Peyer's patch (tissue), 4 donors: ENCODE data around the gene ATP6V0C. TPM values are rescaled to one million over a fixed set of nuclear protein-coding genes. Genes with fewer than 3 reads are reported as not detected.

ENCODE experiments used
- DNase-seq, 3 donors: peaks; one replicate each; pipeline ENCODE4 v3.0.0-alpha.2; 2017 to 2019
- H3K27ac ChIP-seq, 4 donors: fragments of 200-600 bp; sonication (generic); one replicate each; pipeline ENCODE4 v1.5.1; 2016 to 2019
- H3K27me3 ChIP-seq, 2 donors: fragments of 200-600 bp; sonication (generic); one replicate each; pipeline ENCODE4 v1.5.1; 2019
- H3K36me3 ChIP-seq, 3 donors: fragments of 200-600 bp; sonication (generic); one replicate each; pipeline ENCODE4 v1.5.1; 2016 to 2019
- H3K4me1 ChIP-seq, 4 donors: fragments of 200-600 bp; sonication (generic); one replicate each; pipeline ENCODE4 v1.5.1; 2016 to 2019
- H3K4me3 ChIP-seq, 4 donors: fragments of 200-600 bp; sonication (generic); 1 replicate in 3 of 4; 2 replicates in 1 of 4; pipeline ENCODE4 v1.5.1; 2016 to 2019; ENCODE audit warnings: mild to moderate bottlenecking in 1 of 4
- H3K9me3 ChIP-seq, 4 donors: fragments of 200-600 bp; sonication (generic); one replicate each; pipeline ENCODE4 v1.5.1; 2016 to 2019; ENCODE audit warnings: mild to moderate bottlenecking in 1 of 4
- POLR2A ChIP-seq, 2 donors: fragments of 450-650 bp; IDR thresholded peaks; one replicate each; pipeline ENCODE4 v1.5.1; 2017; ENCODE audit warnings: antibody characterized with exemption in 2 of 2, mild to moderate bottlenecking in 2 of 2, moderate library complexity in 2 of 2
- total RNA-seq, 4 donors: library from RNA; depleted of rRNA; stranded (reverse); fragments of >200 nt; gene quantifications; one replicate each; pipeline ENCODE4 v1.1.0, GENCODE V29; 2016
- TF ChIP-seq, protein P1 (sequence below), 6 experiments: fragments of 450-650 bp in 4 of 6; fragments of 200-600 bp in 2 of 6; sonication (generic) in 1 of 6; IDR thresholded peaks; one replicate each; pipeline ENCODE4 v1.5.1; 2017 to 2019; ENCODE audit warnings: antibody characterized with exemption in 6 of 6, mild to moderate bottlenecking in 3 of 6, moderate library complexity in 1 of 6

The ATP6V0C gene
- total RNA-seq, 4 donors from 2014 or later = 27.2 to 116 (median 101) TPM

DNA sequence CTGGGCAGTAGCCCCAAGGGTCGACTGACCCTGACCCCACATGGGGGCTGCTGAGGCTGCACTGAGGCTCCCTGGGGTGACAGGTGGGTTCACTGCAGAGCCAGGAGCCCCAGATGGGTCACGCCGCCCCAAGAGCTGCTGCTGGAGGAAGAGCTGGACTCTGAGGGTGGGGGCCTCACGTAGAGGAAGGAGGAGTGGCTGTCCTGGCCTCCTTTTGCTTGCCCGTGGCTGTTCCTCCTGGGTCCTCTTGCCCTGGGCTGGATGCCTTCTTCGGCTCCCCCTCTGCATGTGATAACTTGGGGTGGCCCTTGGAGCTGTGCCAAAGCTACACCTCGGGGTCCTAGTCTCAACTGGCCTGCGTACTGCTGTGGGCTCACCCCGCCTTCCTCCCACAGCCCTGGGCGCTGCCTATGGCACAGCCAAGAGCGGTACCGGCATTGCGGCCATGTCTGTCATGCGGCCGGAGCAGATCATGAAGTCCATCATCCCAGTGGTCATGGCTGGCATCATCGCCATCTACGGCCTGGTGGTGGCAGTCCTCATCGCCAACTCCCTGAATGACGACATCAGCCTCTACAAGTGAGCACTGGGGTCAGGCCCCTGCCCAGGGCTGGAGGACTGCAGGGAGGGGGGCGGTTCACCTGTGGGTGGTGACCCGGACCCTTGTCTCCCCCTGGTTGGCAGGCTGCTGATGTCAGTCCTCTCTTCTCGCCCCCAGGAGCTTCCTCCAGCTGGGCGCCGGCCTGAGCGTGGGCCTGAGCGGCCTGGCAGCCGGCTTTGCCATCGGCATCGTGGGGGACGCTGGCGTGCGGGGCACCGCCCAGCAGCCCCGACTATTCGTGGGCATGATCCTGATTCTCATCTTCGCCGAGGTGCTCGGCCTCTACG lies 5.3 kb downstream of the ATP6V0C start:
- DNase-seq = no peak
- Histone ChIP-seq H3K27me3 (no peaks in the 10 kb centered on the region), H3K9me3 (no peaks in the 10 kb centered on the region), H3K27ac (peak overlapping the region; percentile 85 to 96 (median 88)), H3K4me3 (peak overlapping the region in 2 of 4 donors; percentile 68 to 91), H3K36me3 (peaks cover 0 to 23% (median 0%) of the 10 kb centered on the region in 3 donors), H3K4me1 (peaks cover under 1 to 68% (median 42%) of the 10 kb centered on the region in 4 donors)
- TF ChIP-seq, protein P1, sequence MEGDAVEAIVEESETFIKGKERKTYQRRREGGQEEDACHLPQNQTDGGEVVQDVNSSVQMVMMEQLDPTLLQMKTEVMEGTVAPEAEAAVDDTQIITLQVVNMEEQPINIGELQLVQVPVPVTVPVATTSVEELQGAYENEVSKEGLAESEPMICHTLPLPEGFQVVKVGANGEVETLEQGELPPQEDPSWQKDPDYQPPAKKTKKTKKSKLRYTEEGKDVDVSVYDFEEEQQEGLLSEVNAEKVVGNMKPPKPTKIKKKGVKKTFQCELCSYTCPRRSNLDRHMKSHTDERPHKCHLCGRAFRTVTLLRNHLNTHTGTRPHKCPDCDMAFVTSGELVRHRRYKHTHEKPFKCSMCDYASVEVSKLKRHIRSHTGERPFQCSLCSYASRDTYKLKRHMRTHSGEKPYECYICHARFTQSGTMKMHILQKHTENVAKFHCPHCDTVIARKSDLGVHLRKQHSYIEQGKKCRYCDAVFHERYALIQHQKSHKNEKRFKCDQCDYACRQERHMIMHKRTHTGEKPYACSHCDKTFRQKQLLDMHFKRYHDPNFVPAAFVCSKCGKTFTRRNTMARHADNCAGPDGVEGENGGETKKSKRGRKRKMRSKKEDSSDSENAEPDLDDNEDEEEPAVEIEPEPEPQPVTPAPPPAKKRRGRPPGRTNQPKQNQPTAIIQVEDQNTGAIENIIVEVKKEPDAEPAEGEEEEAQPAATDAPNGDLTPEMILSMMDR (IDR thresholded peaks at IDR 0.05) = no peak
- TF ChIP-seq POLR2A (IDR thresholded peaks at IDR 0.05) = no peak

DNA sequence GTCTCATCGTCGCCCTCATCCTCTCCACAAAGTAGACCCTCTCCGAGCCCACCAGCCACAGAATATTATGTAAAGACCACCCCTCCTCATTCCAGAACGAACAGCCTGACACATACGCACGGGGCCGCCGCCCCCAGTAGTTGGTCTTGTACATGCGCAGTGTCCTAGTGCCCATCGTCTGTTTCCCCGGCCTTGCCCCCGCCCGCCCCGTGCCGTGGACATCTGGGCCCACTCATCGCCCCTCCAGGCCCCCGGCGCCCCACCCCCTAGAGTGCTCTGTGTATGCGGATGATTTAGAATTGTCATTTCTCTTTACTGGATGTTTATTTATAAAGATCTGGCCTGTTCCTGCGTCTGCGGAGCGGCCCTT lies 5.9 kb downstream of the ATP6V0C start:
- Histone ChIP-seq H3K4me3 (peak overlapping the region; percentile 68 to 91 (median 78)), H3K27me3 (no peaks in the 10 kb centered on the region), H3K4me1 (peaks cover 6 to 68% (median 42%) of the 10 kb centered on the region in 4 donors), H3K36me3 (peaks cover 0 to 24% (median 0%) of the 10 kb centered on the region in 3 donors), H3K27ac (peak overlapping the region; percentile 85 to 96 (median 88)), H3K9me3 (no peaks in the 10 kb centered on the region)
- TF ChIP-seq, protein P1 (IDR thresholded peaks at IDR 0.05) = no peak
- no peak for TF ChIP-seq POLR2A (IDR thresholded peaks at IDR 0.05)
- DNase-seq = peak in 1 of 3 donors; percentile 57

DNA sequence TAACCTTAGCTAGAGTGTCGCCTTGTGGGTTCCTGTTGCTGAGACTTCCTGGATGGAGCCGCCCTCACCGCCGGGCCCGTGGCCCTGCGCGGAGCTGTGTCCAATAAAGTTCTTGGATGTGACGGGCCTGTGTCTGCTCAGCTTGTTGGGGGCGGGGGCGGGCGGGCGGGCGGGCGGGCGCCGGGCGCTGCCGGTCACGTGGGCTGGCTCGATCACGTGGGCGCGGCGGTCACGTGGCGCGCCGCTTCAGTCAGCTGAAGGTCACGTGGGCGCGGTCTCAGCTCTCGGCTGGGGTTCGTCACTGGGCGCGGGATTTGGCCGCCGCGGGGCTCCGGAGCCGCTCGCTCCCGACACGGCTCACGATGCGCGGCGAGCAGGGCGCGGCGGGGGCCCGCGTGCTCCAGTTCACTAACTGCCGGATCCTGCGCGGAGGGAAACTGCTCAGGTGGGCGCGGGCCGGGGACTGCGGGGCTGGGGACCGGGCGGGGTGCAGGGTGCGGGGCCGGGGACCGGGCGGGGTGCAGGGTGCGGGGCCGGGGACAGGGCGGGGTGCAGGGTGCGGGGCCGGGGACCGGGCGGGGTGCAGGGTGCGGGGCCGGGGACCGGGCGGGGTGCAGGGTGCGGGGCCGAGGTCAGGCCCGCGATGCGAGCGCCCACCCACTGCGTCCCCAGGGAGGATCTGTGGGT lies 6.5 kb downstream of the ATP6V0C start, which contains the start of gene AMDHD2:
AMDHD2 (plus strand) TSS at position 275 of the 687 bp plus-strand sequence; CDS start at position 363, 88 bp downstream.
- H3K4me1 ChIP-seq = peaks cover 6 to 67% (median 37%) of the 10 kb centered on the region in 4 donors

DNA sequence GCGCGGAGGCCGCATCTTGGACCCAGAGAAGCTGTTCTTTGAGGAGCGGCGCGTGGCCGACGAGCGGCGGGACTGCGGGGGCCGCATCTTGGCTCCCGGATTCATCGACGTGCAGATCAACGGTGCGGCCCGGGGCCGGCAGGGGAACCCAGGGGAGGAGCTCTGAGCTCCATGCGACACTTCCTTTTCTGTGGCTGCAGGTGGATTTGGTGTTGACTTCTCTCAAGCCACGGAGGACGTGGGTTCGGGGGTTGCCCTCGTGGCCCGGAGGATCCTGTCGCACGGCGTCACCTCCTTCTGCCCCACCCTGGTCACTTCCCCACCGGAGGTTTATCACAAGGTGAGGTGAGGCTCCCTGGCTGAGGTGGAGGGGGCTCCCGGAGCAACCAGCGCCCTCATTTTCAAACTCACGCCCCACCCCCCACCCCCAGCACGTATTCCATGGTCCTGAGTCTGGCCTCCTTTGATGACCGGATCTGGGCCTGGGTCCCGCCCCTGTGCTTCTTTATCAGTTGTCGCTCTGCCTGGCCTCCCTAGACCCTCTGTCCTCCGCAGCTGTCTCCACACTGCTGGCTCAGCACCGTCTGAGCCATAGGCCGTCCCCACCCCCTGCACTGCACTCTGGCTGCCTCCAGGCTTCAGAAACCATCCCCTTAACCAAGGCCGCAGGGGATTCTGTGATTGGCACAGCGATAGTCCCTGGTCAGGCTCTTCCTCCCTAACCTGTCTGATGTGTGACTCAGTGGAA lies 7.2 kb downstream of the ATP6V0C start:
- peak in 2 of 3 donors; percentile 82 to 90 for DNase-seq
- Histone ChIP-seq H3K36me3 (peaks cover 0 to 26% (median 0%) of the 10 kb centered on the region in 3 donors), H3K27ac (peak overlapping the region; percentile 85 to 96 (median 88)), H3K4me3 (peak overlapping the region; percentile 68 to 91 (median 78)), H3K4me1 (peaks cover 6 to 63% (median 30%) of the 10 kb centered on the region in 4 donors), H3K27me3 (no peaks in the 10 kb centered on the region), H3K9me3 (no peaks in the 10 kb centered on the region)
- no peak for TF ChIP-seq POLR2A (IDR thresholded peaks at IDR 0.05)
- TF ChIP-seq, protein P1 (IDR thresholded peaks at IDR 0.05) = peak in 2 of 6 experiments; percentile 5 to 7

More for the DNA sequence above, 6.5 kb downstream of the ATP6V0C start, which contains the start of gene AMDHD2:
- H3K27me3 ChIP-seq = no peaks in the 10 kb centered on the region
- H3K36me3 ChIP-seq = peaks cover 0 to 24% (median 0%) of the 10 kb centered on the region in 3 donors
- peak; percentile 36 to 61 for TF ChIP-seq POLR2A (IDR thresholded peaks at IDR 0.05)
- TF ChIP-seq, protein P1 (IDR thresholded peaks at IDR 0.05) = no peak
- peak; percentile 93 to 95 (median 94) for DNase-seq
- no peaks in the 10 kb centered on the region for H3K9me3 ChIP-seq
- peak within 1 kb of the TSS; percentile 85 to 96 (median 88) for H3K27ac ChIP-seq
- H3K4me3 ChIP-seq = peak within 1 kb of the TSS; percentile 68 to 91 (median 78)

DNA sequence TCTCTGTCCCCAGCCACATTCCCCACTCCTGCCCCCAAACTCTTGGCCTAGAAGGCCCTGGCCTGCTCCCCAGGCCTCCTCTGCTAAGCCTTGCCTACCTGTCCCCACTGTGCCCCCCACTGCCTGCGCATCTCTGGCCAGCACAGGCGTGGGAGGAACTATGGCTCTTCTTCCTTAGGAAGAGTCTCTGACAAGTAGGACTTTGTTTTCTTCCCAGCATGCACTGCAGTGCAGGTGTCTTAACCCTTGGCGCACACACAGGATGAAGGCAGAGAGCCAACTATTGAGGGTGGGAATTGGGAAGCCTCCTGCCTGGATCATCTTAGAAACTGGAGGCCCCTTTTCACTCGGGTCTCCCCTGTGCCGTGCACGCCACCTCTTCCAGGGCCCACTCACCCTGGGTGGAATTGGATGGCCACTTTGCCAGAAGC lies 10.1 kb downstream of the ATP6V0C start:
- TF ChIP-seq POLR2A (IDR thresholded peaks at IDR 0.05) = peak; percentile 38 to 54
- TF ChIP-seq, protein P1 (IDR thresholded peaks at IDR 0.05) = peak in 1 of 6 experiments; percentile 6
- Histone ChIP-seq H3K9me3 (no peaks in the 10 kb centered on the region), H3K4me1 (peaks cover 6 to 35% (median 16%) of the 10 kb centered on the region in 4 donors), H3K36me3 (peaks cover 0 to 47% (median 0%) of the 10 kb centered on the region in 3 donors), H3K4me3 (peak overlapping the region in 2 of 4 donors; percentile 41 to 49), H3K27me3 (no peaks in the 10 kb centered on the region), H3K27ac (peak overlapping the region in 3 of 4 donors; percentile 70 to 87 (median 81))
- DNase-seq = peak in 2 of 3 donors; percentile 67 to 76
